PC-3 (cell line): ENCODE data around the gene KIF25. TPM values are rescaled to one million over a fixed set of nuclear protein-coding genes. Genes with fewer than 3 reads are reported as not detected.

Experiments used
- ATAC-seq: fragments of 200-7000 bp; cut with Tn5 transposase; 2 replicates; pipeline ENCODE4 v1.9.1; 2020; ENCODE audit warnings: mild to moderate bottlenecking, moderate library complexity
- BruUV-seq: library from RNA; stranded (reverse); fragments of 400-500 nt; replicated peaks from 2 replicates; lab custom pipeline; 2021; lab: Mats Ljungman, UMichigan
- CTCF ChIA-PET: fragments of 300-600 bp; sonication (Branson Sonifier 250); formaldehyde crosslinking; loops from one replicate; lab custom pipeline; 2022; ENCODE audit warnings: antibody characterized with exemption; lab: Charles Lee
- POLR2A ChIA-PET: fragments of 300-600 bp; sonication (Branson Sonifier 250); formaldehyde crosslinking; loops from one replicate; lab custom pipeline; 2022; ENCODE audit warnings: antibody characterized with exemption; ENCODE audit not compliant: unreplicated experiment; lab: Charles Lee
- DNase-seq: peaks from one replicate; pipeline ENCODE4 v3.0.0-alpha.2; 2015
- H2AFZ ChIP-seq: fragments of 300-600 bp; sonication (generic); 2 replicates; pipeline ENCODE4 v1.6.0; 2016; ENCODE audit warnings: antibody characterized with exemption, low read length
- H3F3A ChIP-seq: fragments of 300-600 bp; sonication (generic); one replicate; pipeline ENCODE4 v1.6.0; 2017; ENCODE audit warnings: antibody characterized with exemption, low read length, control low read depth, mild to moderate bottlenecking; ENCODE audit not compliant: unreplicated experiment
- H3K27ac ChIP-seq: fragments of 300-600 bp; sonication (generic); 2 replicates; pipeline ENCODE4 v1.5.1; 2016; ENCODE audit warnings: mild to moderate bottlenecking, low read length
- H3K27me3 ChIP-seq: fragments of 300-600 bp; sonication (generic); 2 replicates; pipeline ENCODE4 v1.6.1; 2016; ENCODE audit warnings: low read length, mixed read lengths
- H3K36me3 ChIP-seq: fragments of 300-600 bp; sonication (generic); 2 replicates; pipeline ENCODE4 v1.6.1; 2016; ENCODE audit warnings: low read depth, mixed run types, low read length, mixed read lengths
- H3K4me1 ChIP-seq: fragments of 300-600 bp; sonication (generic); 2 replicates; pipeline ENCODE4 v1.5.1; 2016; ENCODE audit warnings: low read length; ENCODE audit not compliant: insufficient read depth
- H3K4me2 ChIP-seq: fragments of 300-600 bp; sonication (generic); 2 replicates; pipeline ENCODE4 v1.6.0; 2016; ENCODE audit warnings: low read length
- H3K4me3 ChIP-seq: fragments of 300-600 bp; sonication (generic); 2 replicates; pipeline ENCODE4 v1.5.1; 2016; ENCODE audit warnings: mild to moderate bottlenecking, low read length, mixed read lengths
- H3K79me2 ChIP-seq: fragments of 300-600 bp; sonication (generic); 2 replicates; pipeline ENCODE4 v1.6.1; 2017; ENCODE audit warnings: low read length, mixed read lengths
- H3K9ac ChIP-seq: fragments of 300-600 bp; sonication (generic); 2 replicates; pipeline ENCODE4 v1.6.0; 2016; ENCODE audit warnings: mild to moderate bottlenecking, low read length
- H3K9me2 ChIP-seq: fragments of 300-600 bp; sonication (generic); replicated peaks from 2 replicates; pipeline ENCODE4 v1.6.1; 2016; ENCODE audit warnings: mixed run types, low read length, mixed read lengths
- H3K9me3 ChIP-seq: fragments of 300-600 bp; sonication (generic); 2 replicates; pipeline ENCODE4 v1.6.1; 2016; ENCODE audit warnings: low read length, mixed read lengths
- H4K20me1 ChIP-seq: fragments of 300-600 bp; sonication (generic); 2 replicates; pipeline ENCODE4 v1.6.1; 2016; ENCODE audit warnings: low read length, mixed read lengths
- CTCF ChIP-seq: fragments of 300-600 bp; sonication (generic); conservative IDR thresholded peaks from 2 replicates; pipeline ENCODE4 v1.5.1; 2017; ENCODE audit warnings: antibody characterized with exemption, low read depth, mild to moderate bottlenecking, low read length
- EZH2 ChIP-seq: fragments of 300-600 bp; sonication (generic); IDR thresholded peaks from one replicate; pipeline ENCODE4 v1.6.1; 2017; ENCODE audit warnings: antibody characterized with exemption, mild to moderate bottlenecking, low read length; ENCODE audit not compliant: unreplicated experiment
- EZH2phosphoT487 ChIP-seq: fragments of 300-600 bp; sonication (generic); IDR thresholded peaks from 2 replicates; pipeline ENCODE4 v1.6.1; 2018; ENCODE audit warnings: mild to moderate bottlenecking, antibody characterized with exemption, low read length, borderline replicate concordance
- intact Hi-C: fragments of 100-400 bp; cut with micrococcal nuclease; formaldehyde crosslinking; loops from 2 replicates; pipeline ENCODE4 v1.9.0; 2023
- total RNA-seq: library from RNA; depleted of rRNA; stranded (reverse); fragments of >200 nt; gene quantifications from 2 replicates; pipeline ENCODE4 v1.2.3, GENCODE V29; 2014

Gene KIF25
- total RNA-seq, 1 experiment from 2014 or later: not detected

- ATAC-seq: no peak
Measured at GRCh38 chr6:168045706-168046620, 48.5 kb downstream of the KIF25 start.

GRCh38 chr6:168046696-168047095, 49.2 kb downstream of the KIF25 start:
- Histone ChIP-seq H3K9ac (no peak overlapping the region), H3K9me2 (no peaks in the 10 kb centered on the region), H3K79me2 (no peaks in the 10 kb centered on the region), H3K4me3 (no peak overlapping the region), H2AFZ (no peak overlapping the region), H3F3A (no peaks in the 10 kb centered on the region), H3K27me3 (no peaks in the 10 kb centered on the region), H3K27ac (no peak overlapping the region), H3K4me2 (no peak overlapping the region), H4K20me1 (no peaks in the 10 kb centered on the region), H3K9me3 (no peaks in the 10 kb centered on the region), H3K36me3 (no peaks in the 10 kb centered on the region), H3K4me1 (no peaks in the 10 kb centered on the region)
- POLR2A ChIA-PET: no interaction called here
- DNase-seq (no peak), ATAC-seq (no peak)
- no TSS peak for BruUV-seq
- TF ChIP-seq CTCF: no peak
- no peak for TF ChIP-seq EZH2
- no peak for TF ChIP-seq EZH2phosphoT487
- CTCF ChIA-PET: no interaction called here
- intact Hi-C loops: no loop called here

More at GRCh38 chr6:168045706-168046620, 48.5 kb downstream of the KIF25 start:
- H3K36me3 ChIP-seq: no peaks in the 10 kb centered on the region
- no peaks in the 10 kb centered on the region for H3K79me2 ChIP-seq
- H3F3A ChIP-seq: no peaks in the 10 kb centered on the region
- no peak for TF ChIP-seq CTCF
- TF ChIP-seq EZH2phosphoT487: no peak
- TF ChIP-seq EZH2: no peak
- no peaks in the 10 kb centered on the region for H3K4me1 ChIP-seq
- intact Hi-C loops: no loop called here
- no peaks in the 10 kb centered on the region for H3K9me3 ChIP-seq
- no peak for DNase-seq
- ChIA-PET CTCF (no interaction called here), POLR2A (no interaction called here)
- BruUV-seq: no TSS peak
- H2AFZ ChIP-seq: no peak overlapping the region
- H3K9ac ChIP-seq: no peak overlapping the region
- H3K4me2 ChIP-seq: no peak overlapping the region
- H4K20me1 ChIP-seq: no peaks in the 10 kb centered on the region
- no peak overlapping the region for H3K4me3 ChIP-seq
- H3K27ac ChIP-seq: no peak overlapping the region
- H3K27me3 ChIP-seq: no peaks in the 10 kb centered on the region
- no peaks in the 10 kb centered on the region for H3K9me2 ChIP-seq
